GM12875 (cell line): ENCODE results near the gene ALDH3A2.

Source experiments
- H3K4me3 ChIP-seq: one replicate; pipeline ENCODE4 v1.5.1; 2011; ENCODE audit warnings: low read depth, low read length, control low read depth
- TF ChIP-seq, protein P1 (sequence below): IDR thresholded peaks from 2 replicates; pipeline ENCODE4 v1.5.1; 2011; ENCODE audit warnings: low read depth, mild to moderate bottlenecking, control low read depth, inconsistent platforms, low read length, moderate library complexity, borderline replicate concordance; ENCODE audit not compliant: insufficient read depth

The ALDH3A2 gene

DNA sequence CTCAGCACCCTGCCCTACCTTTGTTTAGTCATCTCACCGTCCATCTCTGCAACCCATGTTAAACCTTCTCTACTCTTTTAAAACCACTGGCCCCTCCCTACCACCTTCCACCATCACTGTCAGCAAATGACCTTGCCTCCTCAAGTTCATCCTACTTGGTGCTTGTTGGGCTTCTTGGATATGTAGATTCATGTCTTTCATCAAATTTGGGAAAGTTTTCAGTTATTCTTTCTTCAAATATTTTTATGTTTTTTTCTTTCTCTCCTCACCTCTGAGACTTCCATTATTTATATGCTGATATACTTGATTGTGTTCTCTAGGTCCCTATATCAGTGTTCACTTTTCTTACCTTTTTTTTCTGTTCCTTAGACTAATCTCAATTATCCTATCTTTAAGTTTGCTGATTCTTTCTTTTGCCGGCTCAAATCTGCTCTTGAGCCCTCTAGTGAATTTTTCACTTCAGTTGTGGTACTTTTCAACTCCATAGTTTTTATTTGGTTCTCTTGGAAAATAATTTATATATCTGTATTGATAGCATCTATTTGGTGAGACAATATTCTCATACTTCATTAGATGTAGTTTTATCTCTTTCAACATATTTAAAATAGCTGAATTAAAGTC, 28.7 kb upstream of the ALDH3A2 start:
- TF ChIP-seq, protein P1, sequence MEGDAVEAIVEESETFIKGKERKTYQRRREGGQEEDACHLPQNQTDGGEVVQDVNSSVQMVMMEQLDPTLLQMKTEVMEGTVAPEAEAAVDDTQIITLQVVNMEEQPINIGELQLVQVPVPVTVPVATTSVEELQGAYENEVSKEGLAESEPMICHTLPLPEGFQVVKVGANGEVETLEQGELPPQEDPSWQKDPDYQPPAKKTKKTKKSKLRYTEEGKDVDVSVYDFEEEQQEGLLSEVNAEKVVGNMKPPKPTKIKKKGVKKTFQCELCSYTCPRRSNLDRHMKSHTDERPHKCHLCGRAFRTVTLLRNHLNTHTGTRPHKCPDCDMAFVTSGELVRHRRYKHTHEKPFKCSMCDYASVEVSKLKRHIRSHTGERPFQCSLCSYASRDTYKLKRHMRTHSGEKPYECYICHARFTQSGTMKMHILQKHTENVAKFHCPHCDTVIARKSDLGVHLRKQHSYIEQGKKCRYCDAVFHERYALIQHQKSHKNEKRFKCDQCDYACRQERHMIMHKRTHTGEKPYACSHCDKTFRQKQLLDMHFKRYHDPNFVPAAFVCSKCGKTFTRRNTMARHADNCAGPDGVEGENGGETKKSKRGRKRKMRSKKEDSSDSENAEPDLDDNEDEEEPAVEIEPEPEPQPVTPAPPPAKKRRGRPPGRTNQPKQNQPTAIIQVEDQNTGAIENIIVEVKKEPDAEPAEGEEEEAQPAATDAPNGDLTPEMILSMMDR = no peak
- no peak overlapping the region for H3K4me3 ChIP-seq

DNA sequence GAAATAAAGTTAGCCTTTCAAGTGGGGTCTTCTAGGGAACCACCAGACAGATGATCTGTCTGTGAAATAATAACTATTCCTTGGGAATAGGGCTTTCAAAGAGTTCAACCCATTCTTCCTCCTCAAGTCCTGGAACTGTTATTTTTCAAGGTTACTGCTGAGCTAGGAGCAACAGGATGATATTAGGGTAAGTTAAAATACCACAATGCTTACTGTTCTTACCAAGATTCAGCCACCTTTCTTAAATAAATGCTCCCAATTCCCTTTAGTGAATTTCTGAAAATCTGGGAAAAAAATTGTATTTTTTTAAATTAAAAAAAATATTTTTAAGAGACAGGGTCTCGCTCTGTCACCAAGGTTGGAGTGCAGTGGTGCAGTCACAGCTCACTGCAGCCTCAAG, 26.9 kb upstream of the ALDH3A2 start:
- no peak overlapping the region for H3K4me3 ChIP-seq
- TF ChIP-seq, protein P1 = no peak

DNA sequence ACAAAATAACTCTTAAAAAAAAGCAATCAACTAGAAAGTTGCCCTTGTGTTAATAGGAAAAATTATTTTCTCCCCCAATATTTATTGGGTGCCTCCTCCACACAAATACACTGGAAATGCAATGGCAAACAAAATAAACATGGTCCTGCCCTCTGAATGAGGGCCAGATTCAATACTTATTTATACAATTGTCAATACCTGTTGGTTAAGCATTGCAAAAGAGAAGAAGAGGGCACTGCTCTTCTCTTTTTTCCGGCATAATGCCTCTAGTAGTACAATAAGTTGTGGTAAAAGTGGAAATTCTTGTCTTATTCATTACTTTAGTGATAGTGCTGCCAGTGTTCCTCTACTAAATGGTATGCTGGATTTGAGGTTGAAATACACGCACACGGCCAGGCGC, 22.5 kb upstream of the ALDH3A2 start:
- H3K4me3 ChIP-seq = no peak overlapping the region

DNA sequence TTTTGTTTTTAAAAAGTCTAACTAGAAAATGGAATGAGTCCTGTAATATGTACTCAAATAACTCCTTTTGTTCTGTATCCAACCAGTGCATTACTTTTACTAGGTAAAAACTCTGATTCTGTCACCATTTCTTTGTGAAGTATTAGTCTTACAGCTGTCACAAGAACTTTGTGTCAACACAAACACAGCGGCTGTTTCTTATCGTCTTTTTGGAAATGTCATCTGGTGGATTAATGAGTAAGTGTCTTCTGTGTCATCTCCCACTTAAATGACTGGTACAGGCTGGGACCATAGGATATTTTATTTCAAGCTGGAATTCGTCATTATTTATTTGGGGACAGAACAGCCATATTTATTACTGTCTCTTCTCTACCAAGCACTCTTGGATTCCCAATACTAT, 19.1 kb upstream of the ALDH3A2 start:
- TF ChIP-seq, protein P1 = no peak
- H3K4me3 ChIP-seq = no peak overlapping the region

More for the DNA sequence above, 22.5 kb upstream of the ALDH3A2 start:
- TF ChIP-seq, protein P1 = no peak

DNA sequence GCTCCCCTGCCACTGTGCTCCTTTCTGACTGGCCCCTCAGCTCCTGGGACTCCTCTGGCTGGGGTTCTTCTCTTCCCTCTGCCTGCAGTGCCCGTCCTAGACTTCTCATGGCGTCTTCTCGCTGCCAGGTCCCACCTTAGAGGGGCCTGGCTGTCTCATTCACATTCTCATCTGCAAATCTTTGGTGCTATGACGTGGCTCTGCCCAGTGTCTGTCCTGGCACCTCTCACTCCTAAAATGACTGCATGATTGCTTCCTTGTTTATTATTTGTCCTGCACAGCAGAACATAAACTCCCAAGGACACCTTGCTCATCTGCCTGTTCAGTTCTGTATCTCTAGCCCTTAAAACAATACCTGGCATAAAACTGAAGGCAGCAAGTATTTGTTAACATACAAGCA, 18.5 kb upstream of the ALDH3A2 start:
- TF ChIP-seq, protein P1 = no peak
- no peak overlapping the region for H3K4me3 ChIP-seq

DNA sequence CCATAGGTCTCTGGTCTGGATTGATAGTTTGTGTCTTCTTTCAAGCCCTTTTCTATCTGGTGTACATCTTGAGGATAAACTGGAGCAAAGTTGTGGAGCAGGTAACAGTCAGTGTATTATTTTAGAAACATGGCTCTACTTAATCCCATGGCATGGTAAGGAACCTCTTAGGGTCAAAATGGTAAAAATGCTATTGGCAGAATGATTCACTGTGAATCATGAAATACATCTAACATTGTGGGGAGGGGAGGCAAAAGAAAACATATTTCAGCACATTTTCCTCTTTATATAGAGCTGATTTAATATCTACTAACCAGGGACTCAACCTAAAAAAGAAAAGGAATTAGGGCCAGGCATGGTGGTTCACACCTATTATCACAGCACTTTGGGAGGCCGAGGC, 17.9 kb upstream of the ALDH3A2 start:
- TF ChIP-seq, protein P1 = no peak
- no peak overlapping the region for H3K4me3 ChIP-seq

DNA sequence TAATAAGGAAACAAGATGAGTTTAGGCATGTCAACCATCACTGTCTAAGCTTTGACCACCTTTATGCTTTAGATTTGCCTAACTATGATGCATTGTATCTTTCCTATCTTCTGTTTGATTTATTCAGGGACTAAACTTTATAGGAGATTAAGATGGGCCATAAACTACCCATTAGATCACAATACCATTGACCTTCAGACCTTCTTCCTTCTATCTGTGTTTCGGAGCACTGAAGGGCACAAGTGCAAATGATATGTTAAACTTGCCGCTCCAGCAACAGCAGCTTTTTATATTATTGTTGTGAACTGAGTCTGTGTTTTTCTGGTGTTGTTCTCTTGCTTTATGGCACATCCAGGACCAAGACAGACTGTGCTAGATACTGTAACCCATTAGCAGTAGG, 16.6 kb upstream of the ALDH3A2 start:
- TF ChIP-seq, protein P1 = no peak
- no peak overlapping the region for H3K4me3 ChIP-seq
